Measurements from ENCODE around the gene ITPR2.

Gene ITPR2

GRCh38 chr12:26813812-26814211 is 19.2 kb downstream of the ITPR2 start:
- peaks cover 9% of the 10 kb centered on the region for H3K4me1 Mint-ChIP-seq
- no peak overlapping the region for H3K27ac Mint-ChIP-seq
- H3K9me3 Mint-ChIP-seq: no peaks in the 10 kb centered on the region
- no peak overlapping the region for H3K4me3 Mint-ChIP-seq
- DNase-seq (ENCODE audit: low spot score in 2 of 2): no peak
- ATAC-seq: no peak
- H3K36me3 Mint-ChIP-seq: peaks cover 12% of the 10 kb centered on the region

- Mint-ChIP-seq H3K27ac (no peak overlapping the region), H3K9me3 (no peaks in the 10 kb centered on the region), H3K36me3 (peaks cover 5% of the 10 kb centered on the region), H3K4me1 (peaks cover 19% of the 10 kb centered on the region), H3K4me3 (no peak overlapping the region)
- no peak for ATAC-seq
- DNase-seq (ENCODE audit: low spot score in 2 of 2): no peak
Measured at GRCh38 chr12:26810330-26810729, 22.7 kb downstream of the ITPR2 start.

GRCh38 chr12:26809611-26810285 is 23.2 kb downstream of the ITPR2 start:
- Mint-ChIP-seq H3K9me3 (no peaks in the 10 kb centered on the region), H3K36me3 (peaks cover 5% of the 10 kb centered on the region), H3K4me3 (no peak overlapping the region), H3K27ac (no peak overlapping the region), H3K4me1 (peaks cover 21% of the 10 kb centered on the region)
- ATAC-seq: no peak
- no peak for DNase-seq (ENCODE audit: low spot score in 2 of 2)

GRCh38 chr12:26808766-26809476 is 24.1 kb downstream of the ITPR2 start:
- Mint-ChIP-seq H3K4me1 (peaks cover 25% of the 10 kb centered on the region), H3K4me3 (no peak overlapping the region), H3K27ac (no peak overlapping the region), H3K9me3 (no peaks in the 10 kb centered on the region), H3K36me3 (peaks cover 5% of the 10 kb centered on the region)
- no peak for DNase-seq (ENCODE audit: low spot score in 2 of 2)
- peak; percentile 39 for ATAC-seq

- Mint-ChIP-seq H3K27ac (no peak overlapping the region), H3K4me3 (no peak overlapping the region), H3K36me3 (no peaks in the 10 kb centered on the region), H3K4me1 (peaks cover 25% of the 10 kb centered on the region), H3K9me3 (no peaks in the 10 kb centered on the region)
- ATAC-seq (no peak), DNase-seq (ENCODE audit: low spot score in 2 of 2) (no peak)
Measured at GRCh38 chr12:26807292-26807691, 25.7 kb downstream of the ITPR2 start.

- Mint-ChIP-seq H3K27ac (no peak overlapping the region), H3K9me3 (no peaks in the 10 kb centered on the region), H3K4me1 (peaks cover 25% of the 10 kb centered on the region), H3K36me3 (no peaks in the 10 kb centered on the region), H3K4me3 (no peak overlapping the region)
- ATAC-seq (no peak), DNase-seq (ENCODE audit: low spot score in 2 of 2) (no peak)
Measured at GRCh38 chr12:26806556-26806955, 26.4 kb downstream of the ITPR2 start.

- peaks cover 25% of the 10 kb centered on the region for H3K4me1 Mint-ChIP-seq
- DNase-seq (ENCODE audit: low spot score in 2 of 2) (no peak), ATAC-seq (no peak)
- H3K36me3 Mint-ChIP-seq: no peaks in the 10 kb centered on the region
- H3K27ac Mint-ChIP-seq: no peak overlapping the region
- no peak overlapping the region for H3K4me3 Mint-ChIP-seq
- H3K9me3 Mint-ChIP-seq: no peaks in the 10 kb centered on the region
Measured at GRCh38 chr12:26805401-26805971, 27.5 kb downstream of the ITPR2 start.

- no peaks in the 10 kb centered on the region for H3K9me3 Mint-ChIP-seq
- ATAC-seq: no peak
- no peak for DNase-seq (ENCODE audit: low spot score in 2 of 2)
- H3K4me1 Mint-ChIP-seq: peaks cover 19% of the 10 kb centered on the region
- H3K36me3 Mint-ChIP-seq: no peaks in the 10 kb centered on the region
- no peak overlapping the region for H3K4me3 Mint-ChIP-seq
- H3K27ac Mint-ChIP-seq: no peak overlapping the region
Measured at GRCh38 chr12:26803552-26803951, 29.4 kb downstream of the ITPR2 start.

GRCh38 chr12:26801486-26801885 is 31.5 kb downstream of the ITPR2 start:
- H3K4me1 Mint-ChIP-seq: peaks cover 24% of the 10 kb centered on the region
- no peaks in the 10 kb centered on the region for H3K9me3 Mint-ChIP-seq
- no peak overlapping the region for H3K27ac Mint-ChIP-seq
- H3K36me3 Mint-ChIP-seq: no peaks in the 10 kb centered on the region
- H3K4me3 Mint-ChIP-seq: no peak overlapping the region
- no peak for ATAC-seq
- DNase-seq (ENCODE audit: low spot score in 2 of 2): no peak

DNA sequence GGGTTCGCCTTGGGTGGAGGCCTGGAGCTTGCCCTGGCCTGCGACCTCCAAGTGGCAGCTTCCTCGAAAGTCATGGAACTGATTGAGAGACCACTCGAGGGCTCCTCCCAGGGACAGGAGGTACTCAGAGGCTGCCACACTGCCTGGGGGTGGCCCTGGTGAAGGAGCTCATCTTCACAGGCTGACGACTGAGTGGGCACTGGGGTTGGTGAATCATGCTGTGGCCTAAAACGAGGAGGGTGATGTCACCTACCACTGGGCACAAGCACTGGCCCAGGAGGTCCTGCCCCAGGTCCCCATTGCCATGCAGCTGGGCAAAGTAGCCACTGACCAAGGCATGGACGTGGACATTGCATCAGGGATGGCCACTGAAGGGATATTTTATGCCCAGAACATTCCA is 32.1 kb downstream of the ITPR2 start:
- Mint-ChIP-seq H3K4me1 (peaks cover 24% of the 10 kb centered on the region), H3K9me3 (no peaks in the 10 kb centered on the region), H3K27ac (no peak overlapping the region), H3K4me3 (no peak overlapping the region), H3K36me3 (no peaks in the 10 kb centered on the region)
- ATAC-seq: no peak
- no peak for DNase-seq (ENCODE audit: low spot score in 2 of 2)

DNA sequence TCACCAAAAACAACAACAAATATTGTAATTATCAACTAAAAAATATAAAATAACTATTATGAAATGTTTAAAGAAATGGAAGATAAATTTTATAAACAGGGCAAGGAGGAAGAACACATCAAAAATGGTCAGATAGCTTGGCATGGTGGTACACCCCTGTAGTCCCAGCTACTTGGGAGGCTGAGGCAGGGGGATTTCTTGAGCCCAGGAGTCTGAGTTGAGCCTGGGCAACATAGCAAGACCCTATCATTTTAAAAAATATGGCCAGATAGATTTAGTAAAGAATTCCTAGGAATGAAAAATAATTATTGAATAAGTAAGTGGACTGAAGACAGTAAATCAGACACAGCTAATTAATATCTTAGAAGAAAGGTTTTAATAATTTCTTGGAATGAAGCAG is 32.6 kb downstream of the ITPR2 start:
- Mint-ChIP-seq H3K36me3 (no peaks in the 10 kb centered on the region), H3K9me3 (no peaks in the 10 kb centered on the region), H3K4me3 (no peak overlapping the region), H3K27ac (no peak overlapping the region), H3K4me1 (peaks cover 19% of the 10 kb centered on the region)
- ATAC-seq (no peak), DNase-seq (ENCODE audit: low spot score in 2 of 2) (no peak)

GRCh38 chr12:26799741-26800140 is 33.3 kb downstream of the ITPR2 start:
- Mint-ChIP-seq H3K9me3 (no peaks in the 10 kb centered on the region), H3K4me1 (peaks cover 16% of the 10 kb centered on the region), H3K4me3 (no peak overlapping the region), H3K27ac (peak overlapping the region; percentile 10), H3K36me3 (no peaks in the 10 kb centered on the region)
- no peak for ATAC-seq
- no peak for DNase-seq (ENCODE audit: low spot score in 2 of 2)

DNA sequence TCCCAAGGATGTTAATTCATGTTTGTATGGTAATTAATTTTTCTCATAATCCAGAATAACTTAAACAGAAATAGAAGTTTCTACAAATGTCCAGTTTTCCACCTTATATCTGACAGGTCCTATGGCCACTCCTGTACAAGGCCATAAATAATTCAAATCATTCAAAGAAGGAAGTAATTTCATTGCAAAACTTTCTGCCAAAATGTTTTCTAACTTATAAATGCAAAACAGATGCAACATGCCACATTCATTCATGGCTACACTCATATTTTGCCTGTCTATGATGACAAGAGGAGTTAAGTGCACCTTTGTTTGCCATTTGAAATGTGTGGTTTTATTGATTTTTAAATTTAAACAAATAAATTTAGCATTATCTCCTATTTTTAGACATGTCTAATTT is 34.4 kb downstream of the ITPR2 start:
- Mint-ChIP-seq H3K9me3 (no peaks in the 10 kb centered on the region), H3K27ac (no peak overlapping the region), H3K4me1 (peaks cover 13% of the 10 kb centered on the region)

GRCh38 chr12:26798023-26798422 is 35.0 kb downstream of the ITPR2 start:
- Mint-ChIP-seq H3K4me1 (peaks cover 13% of the 10 kb centered on the region), H3K27ac (no peak overlapping the region), H3K9me3 (no peaks in the 10 kb centered on the region), H3K36me3 (no peaks in the 10 kb centered on the region), H3K4me3 (no peak overlapping the region)
- ATAC-seq (no peak), DNase-seq (ENCODE audit: low spot score in 2 of 2) (no peak)

More for the DNA sequence above, 34.4 kb downstream of the ITPR2 start:
- ATAC-seq: no peak
- DNase-seq (ENCODE audit: low spot score in 2 of 2): no peak
- no peaks in the 10 kb centered on the region for H3K36me3 Mint-ChIP-seq
- no peak overlapping the region for H3K4me3 Mint-ChIP-seq

GRCh38 chr12:26795910-26796309 is 37.1 kb downstream of the ITPR2 start:
- Mint-ChIP-seq H3K9me3 (no peaks in the 10 kb centered on the region), H3K4me1 (peaks cover 23% of the 10 kb centered on the region), H3K36me3 (no peaks in the 10 kb centered on the region), H3K4me3 (no peak overlapping the region), H3K27ac (no peak overlapping the region)
- ATAC-seq: no peak
- DNase-seq (ENCODE audit: low spot score in 2 of 2): no peak

- no peaks in the 10 kb centered on the region for H3K9me3 Mint-ChIP-seq
- H3K27ac Mint-ChIP-seq: no peak overlapping the region
- H3K36me3 Mint-ChIP-seq: peaks cover 14% of the 10 kb centered on the region
- DNase-seq (ENCODE audit: low spot score in 2 of 2) (no peak), ATAC-seq (no peak)
- no peak overlapping the region for H3K4me3 Mint-ChIP-seq
- H3K4me1 Mint-ChIP-seq: peaks cover 29% of the 10 kb centered on the region
Measured at GRCh38 chr12:26791301-26791791, 41.6 kb downstream of the ITPR2 start.

All from stimulated activated effector memory CD8-positive, alpha-beta T cell treated with anti-CD3 and anti-CD28 coated beads, Interleukin-12 subunit alpha, Interleukin-12 subunit beta, amount 100 ng/mL, for 72 hours (primary cell).